Colonic mucosa (tissue), 4 donors: ENCODE results near the gene NUP93. TPM values are rescaled to one million over a fixed set of nuclear protein-coding genes. Genes with fewer than 3 reads are reported as not detected.

Experiments
- DNase-seq: peaks from one replicate; pipeline ENCODE4 v3.0.0-alpha.2; 2020
- H3K27ac ChIP-seq: fragments of 200-600 bp; one replicate; pipeline ENCODE4 v1.8.0; 2021
- H3K27me3 ChIP-seq: fragments of 200-600 bp; one replicate; pipeline ENCODE4 v1.8.0; 2021
- H3K36me3 ChIP-seq: fragments of 200-600 bp; one replicate; pipeline ENCODE4 v1.8.0; 2021
- H3K4me1 ChIP-seq: fragments of 200-600 bp; one replicate; pipeline ENCODE4 v1.8.0; 2021; ENCODE audit warnings: mild to moderate bottlenecking
- H3K4me3 ChIP-seq: fragments of 200-600 bp; one replicate; pipeline ENCODE4 v1.8.0; 2021
- H3K9ac ChIP-seq, 2 donors: one replicate each; pipeline ENCODE4 v1.7.0; 2013; ENCODE audit warnings: control low read depth in 2 of 2, low read depth in 2 of 2, low read length in 2 of 2
- H3K9me3 ChIP-seq: fragments of 200-600 bp; one replicate; pipeline ENCODE4 v1.8.0; 2021
- intact Hi-C: fragments of 100-400 bp; cut with DNase I; formaldehyde crosslinking; loops from one replicate; pipeline ENCODE4 v1.14.1; 2022
- total RNA-seq, 2 donors: library from RNA; stranded (reverse); fragmentation: NEBNext Ultra II Directional in 1 of 2; extraction: Animal tissue kit (Norgen Biotek cat#: 25700) in 1 of 2; gene quantifications; one replicate each; pipeline ENCODE4 v1.2.1, GENCODE V29; 2021
- TF ChIP-seq, protein P1 (sequence below): fragments of 200-600 bp; IDR thresholded peaks from one replicate; pipeline ENCODE4 v1.8.0; 2022; ENCODE audit warnings: antibody characterized with exemption, mild to moderate bottlenecking
- donor health status: healthy.
- donor health status: DM: no; HTN: no; CAD: no.
- donor health status: DM: no; HTN: no; CAD: no.

NUP93 gene
- total RNA-seq, 2 donors from 2014 or later = 33.0 to 79.2 TPM

DNA sequence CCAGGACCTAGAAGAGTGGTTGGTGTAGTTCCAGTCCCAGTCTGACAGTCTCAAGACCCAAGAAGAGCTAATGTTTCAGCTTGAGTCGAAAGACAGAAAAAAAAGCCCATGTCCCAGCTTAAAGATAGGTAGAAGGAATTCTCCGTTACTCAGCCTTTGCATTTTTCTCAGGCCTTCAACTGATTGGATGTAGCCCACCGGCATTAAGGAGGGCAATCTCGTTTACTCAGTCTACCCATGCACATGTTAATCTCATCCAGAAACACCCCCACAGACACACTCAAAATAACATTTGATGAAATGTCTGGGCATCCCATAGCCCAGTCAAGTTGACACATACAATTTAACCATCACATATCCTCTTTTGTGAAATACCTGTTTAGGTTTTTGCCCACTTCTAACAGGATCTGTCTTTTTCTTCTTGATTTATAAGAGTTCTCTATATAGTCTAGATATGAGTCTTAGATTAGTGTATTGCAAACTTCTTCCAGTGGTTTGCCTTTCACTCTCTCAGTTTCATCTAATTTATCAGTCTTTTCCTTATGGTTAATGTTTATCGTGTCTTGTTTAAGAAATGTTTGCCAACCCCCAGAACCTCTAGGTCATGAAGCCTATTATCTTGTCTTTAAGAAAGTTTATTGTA lies 7.6 kb upstream of the NUP93 start:
- no peaks in the 10 kb centered on the region for H3K27me3 ChIP-seq
- H3K4me3 ChIP-seq = no peak overlapping the region
- H3K9ac ChIP-seq = no peak overlapping the region
- H3K9me3 ChIP-seq = no peaks in the 10 kb centered on the region
- intact Hi-C loops = no loop called here
- no peaks in the 10 kb centered on the region for H3K4me1 ChIP-seq
- no peak overlapping the region for H3K27ac ChIP-seq
- no peak for DNase-seq
- TF ChIP-seq, protein P1, sequence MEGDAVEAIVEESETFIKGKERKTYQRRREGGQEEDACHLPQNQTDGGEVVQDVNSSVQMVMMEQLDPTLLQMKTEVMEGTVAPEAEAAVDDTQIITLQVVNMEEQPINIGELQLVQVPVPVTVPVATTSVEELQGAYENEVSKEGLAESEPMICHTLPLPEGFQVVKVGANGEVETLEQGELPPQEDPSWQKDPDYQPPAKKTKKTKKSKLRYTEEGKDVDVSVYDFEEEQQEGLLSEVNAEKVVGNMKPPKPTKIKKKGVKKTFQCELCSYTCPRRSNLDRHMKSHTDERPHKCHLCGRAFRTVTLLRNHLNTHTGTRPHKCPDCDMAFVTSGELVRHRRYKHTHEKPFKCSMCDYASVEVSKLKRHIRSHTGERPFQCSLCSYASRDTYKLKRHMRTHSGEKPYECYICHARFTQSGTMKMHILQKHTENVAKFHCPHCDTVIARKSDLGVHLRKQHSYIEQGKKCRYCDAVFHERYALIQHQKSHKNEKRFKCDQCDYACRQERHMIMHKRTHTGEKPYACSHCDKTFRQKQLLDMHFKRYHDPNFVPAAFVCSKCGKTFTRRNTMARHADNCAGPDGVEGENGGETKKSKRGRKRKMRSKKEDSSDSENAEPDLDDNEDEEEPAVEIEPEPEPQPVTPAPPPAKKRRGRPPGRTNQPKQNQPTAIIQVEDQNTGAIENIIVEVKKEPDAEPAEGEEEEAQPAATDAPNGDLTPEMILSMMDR = no peak
- H3K36me3 ChIP-seq = no peaks in the 10 kb centered on the region

GRCh38 chr16:56724191-56724590 lies 5.7 kb upstream of the NUP93 start:
- intact Hi-C loops = no loop called here
- Histone ChIP-seq H3K27ac (no peak overlapping the region), H3K4me1 (no peaks in the 10 kb centered on the region), H3K36me3 (no peaks in the 10 kb centered on the region), H3K9me3 (no peaks in the 10 kb centered on the region), H3K27me3 (no peaks in the 10 kb centered on the region), H3K4me3 (no peak overlapping the region), H3K9ac (no peak overlapping the region)
- TF ChIP-seq, protein P1 = no peak
- no peak for DNase-seq

DNA sequence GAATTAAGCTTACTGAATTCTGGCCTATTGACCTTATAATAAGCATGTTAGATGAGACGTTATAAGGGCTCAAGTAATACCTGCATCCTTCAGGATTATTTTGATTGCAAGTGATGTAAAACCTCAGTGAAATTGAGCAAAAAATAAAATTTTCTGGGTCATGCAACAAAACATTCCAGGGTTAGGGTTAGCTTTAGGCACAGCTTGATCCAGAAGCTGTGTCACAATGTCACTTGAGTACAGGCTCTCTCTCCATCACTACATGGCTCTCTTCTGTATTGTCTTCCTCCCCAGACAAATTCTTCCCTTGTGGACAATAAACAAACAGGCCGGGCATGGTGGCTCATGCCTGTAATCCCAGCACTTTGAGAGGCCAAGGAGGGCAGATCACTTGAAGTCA lies 3.6 kb upstream of the NUP93 start:
- Histone ChIP-seq H3K9me3 (no peaks in the 10 kb centered on the region), H3K4me1 (no peaks in the 10 kb centered on the region), H3K27ac (no peak overlapping the region), H3K4me3 (no peak overlapping the region), H3K27me3 (no peaks in the 10 kb centered on the region), H3K9ac (no peak overlapping the region), H3K36me3 (no peaks in the 10 kb centered on the region)
- DNase-seq = no peak
- intact Hi-C loops = no loop called here
- TF ChIP-seq, protein P1 = no peak

GRCh38 chr16:56726926-56727325 lies 3.0 kb upstream of the NUP93 start:
- Histone ChIP-seq H3K4me3 (no peak overlapping the region), H3K27ac (no peak overlapping the region), H3K27me3 (no peaks in the 10 kb centered on the region), H3K36me3 (no peaks in the 10 kb centered on the region), H3K9me3 (no peaks in the 10 kb centered on the region), H3K4me1 (no peaks in the 10 kb centered on the region), H3K9ac (no peak overlapping the region)
- no peak for DNase-seq
- intact Hi-C loops = no loop called here
- TF ChIP-seq, protein P1 = no peak

- H3K9me3 ChIP-seq = no peaks in the 10 kb centered on the region
- TF ChIP-seq, protein P1 = no peak
- no peak overlapping the region for H3K4me3 ChIP-seq
- intact Hi-C loops = no loop called here
- no peaks in the 10 kb centered on the region for H3K4me1 ChIP-seq
- H3K9ac ChIP-seq = no peak overlapping the region
- no peak for DNase-seq
- no peaks in the 10 kb centered on the region for H3K36me3 ChIP-seq
- no peak overlapping the region for H3K27ac ChIP-seq
- no peaks in the 10 kb centered on the region for H3K27me3 ChIP-seq
These were observed 1.9 kb upstream of the NUP93 start for GRCh38 chr16:56728027-56728426.
